GM18498 (cell line): Measurements from ENCODE around the gene RNF121.

Source experiments
- ATAC-seq: cut with Tn5 transposase; IDR thresholded peaks from one replicate; pipeline ENCODE4 v1.9.1; 2021; ENCODE audit warnings: mild to moderate bottlenecking, moderate library complexity; ENCODE audit not compliant: unreplicated experiment

RNF121 gene

GRCh38 chr11:72004515-72005346 is 75.9 kb downstream of the RNF121 start:
- ATAC-seq, result no peak

- no peak for ATAC-seq
These were observed 76.8 kb downstream of the RNF121 start for GRCh38 chr11:72005347-72006260.

- ATAC-seq, result no peak
These were observed 77.7 kb downstream of the RNF121 start for GRCh38 chr11:72006309-72007088.

- no peak for ATAC-seq
These were observed 78.2 kb downstream of the RNF121 start for GRCh38 chr11:72007089-72007476.

DNA sequence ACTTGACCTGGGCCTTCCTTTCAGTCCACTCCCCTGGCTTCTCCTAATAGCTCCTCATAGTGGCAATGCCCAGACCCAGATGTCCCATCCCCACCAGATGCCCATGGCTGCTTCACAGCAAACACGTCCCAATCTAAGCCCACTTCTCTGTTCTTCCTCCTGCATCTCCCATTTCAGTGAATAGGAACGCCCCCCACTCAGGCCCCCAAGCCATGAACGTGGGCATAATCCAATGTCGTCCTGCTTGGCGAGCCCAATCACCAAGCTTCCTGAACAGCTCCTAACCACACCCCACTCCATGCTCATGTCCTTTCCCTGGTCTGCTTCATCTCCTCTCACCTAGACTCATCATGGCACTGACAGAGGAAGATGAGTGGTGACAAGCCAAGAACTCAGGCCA is 78.7 kb downstream of the RNF121 start:
- no peak for ATAC-seq

GRCh38 chr11:72008728-72009127 is 79.9 kb downstream of the RNF121 start:
- ATAC-seq, result no peak

DNA sequence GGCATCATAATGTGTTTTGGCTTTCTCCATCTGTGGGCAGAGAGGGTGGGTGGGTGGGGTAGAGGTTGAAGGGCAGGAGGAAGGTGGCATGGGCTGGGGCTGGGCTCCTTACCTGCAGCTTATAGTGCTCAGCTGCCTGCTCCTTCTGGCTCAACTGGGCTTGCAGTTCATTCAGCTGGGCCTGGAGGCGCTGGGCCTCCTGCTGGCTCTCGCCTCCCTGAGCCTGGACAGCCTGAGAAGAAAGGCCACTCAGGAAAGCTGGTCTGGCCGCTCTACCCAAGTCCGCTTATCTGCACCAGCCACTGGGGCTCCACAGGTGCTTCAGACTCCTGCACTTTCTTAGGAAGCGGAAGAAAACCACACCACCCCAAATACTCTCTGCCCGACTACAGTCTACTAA is 80.3 kb downstream of the RNF121 start:
- ATAC-seq, result no peak

- ATAC-seq, result no peak
These were observed 81.8 kb downstream of the RNF121 start for GRCh38 chr11:72010529-72011233.

DNA sequence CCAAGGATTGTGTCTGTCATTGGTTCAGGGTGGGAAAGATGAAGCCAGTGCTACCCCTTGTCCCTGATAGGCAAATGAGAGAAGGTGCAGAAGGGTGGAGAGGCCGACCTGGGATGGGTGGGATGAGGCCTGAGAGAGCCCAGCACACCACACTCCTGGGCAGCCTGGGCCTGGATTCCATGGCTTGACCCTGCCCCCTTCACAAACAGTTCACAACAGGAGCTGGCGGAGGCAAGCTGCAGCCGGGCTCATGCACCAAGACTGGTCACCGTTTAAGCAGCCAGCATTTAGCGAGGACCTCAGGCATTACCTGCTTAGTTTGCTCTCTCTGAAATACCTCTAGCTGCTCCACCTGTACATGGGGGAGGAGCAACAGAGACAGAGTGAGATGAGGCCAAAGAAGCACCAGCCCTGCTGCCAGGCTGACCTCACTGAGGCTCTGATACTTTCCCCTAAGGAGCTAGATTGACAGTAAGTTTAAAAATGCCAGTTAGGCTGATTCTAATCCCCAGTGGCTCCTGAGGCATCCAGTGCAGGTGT is 83.3 kb downstream of the RNF121 start:
- no peak for ATAC-seq

DNA sequence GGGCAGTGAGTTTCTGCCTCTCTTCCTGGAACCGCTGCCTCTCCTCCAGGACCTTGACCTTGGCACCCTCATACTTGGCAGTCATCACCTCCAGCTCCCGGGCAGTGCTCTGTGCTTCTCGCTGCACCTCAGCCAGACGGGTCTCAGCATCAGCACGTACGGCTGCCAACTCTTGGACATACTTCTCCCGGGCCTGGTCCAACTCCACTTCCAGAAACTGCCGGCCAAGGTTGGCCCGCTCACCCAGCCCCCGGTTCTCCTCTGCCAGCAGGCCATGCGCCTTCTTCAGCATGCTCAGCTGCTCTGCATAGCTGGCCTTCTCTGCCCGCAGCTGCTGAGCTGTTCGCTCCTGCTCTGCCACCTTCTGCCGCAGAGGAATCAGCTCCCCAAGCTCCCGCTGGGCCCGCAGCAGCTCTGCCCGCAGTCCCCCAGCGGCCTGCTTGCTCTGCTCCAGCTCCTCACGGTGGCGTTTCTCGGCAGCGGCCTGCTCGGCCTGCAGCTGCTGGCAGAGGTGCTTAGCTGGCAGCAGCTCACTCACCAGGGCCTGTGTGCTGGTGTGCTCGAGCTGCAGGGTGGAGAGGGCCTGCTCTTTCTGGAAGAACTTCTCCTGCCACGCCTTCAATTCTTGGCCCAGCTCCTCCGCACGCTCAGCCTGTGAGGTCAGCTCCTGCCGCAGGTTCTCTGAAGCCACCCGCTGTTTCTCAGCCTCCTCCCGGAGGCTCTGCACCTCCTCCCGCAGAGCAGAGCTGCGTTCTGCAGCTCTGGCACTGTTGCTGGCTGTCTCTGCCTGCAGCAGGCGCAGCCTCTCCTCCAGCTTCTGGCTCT is 84.3 kb downstream of the RNF121 start:
- no peak for ATAC-seq

DNA sequence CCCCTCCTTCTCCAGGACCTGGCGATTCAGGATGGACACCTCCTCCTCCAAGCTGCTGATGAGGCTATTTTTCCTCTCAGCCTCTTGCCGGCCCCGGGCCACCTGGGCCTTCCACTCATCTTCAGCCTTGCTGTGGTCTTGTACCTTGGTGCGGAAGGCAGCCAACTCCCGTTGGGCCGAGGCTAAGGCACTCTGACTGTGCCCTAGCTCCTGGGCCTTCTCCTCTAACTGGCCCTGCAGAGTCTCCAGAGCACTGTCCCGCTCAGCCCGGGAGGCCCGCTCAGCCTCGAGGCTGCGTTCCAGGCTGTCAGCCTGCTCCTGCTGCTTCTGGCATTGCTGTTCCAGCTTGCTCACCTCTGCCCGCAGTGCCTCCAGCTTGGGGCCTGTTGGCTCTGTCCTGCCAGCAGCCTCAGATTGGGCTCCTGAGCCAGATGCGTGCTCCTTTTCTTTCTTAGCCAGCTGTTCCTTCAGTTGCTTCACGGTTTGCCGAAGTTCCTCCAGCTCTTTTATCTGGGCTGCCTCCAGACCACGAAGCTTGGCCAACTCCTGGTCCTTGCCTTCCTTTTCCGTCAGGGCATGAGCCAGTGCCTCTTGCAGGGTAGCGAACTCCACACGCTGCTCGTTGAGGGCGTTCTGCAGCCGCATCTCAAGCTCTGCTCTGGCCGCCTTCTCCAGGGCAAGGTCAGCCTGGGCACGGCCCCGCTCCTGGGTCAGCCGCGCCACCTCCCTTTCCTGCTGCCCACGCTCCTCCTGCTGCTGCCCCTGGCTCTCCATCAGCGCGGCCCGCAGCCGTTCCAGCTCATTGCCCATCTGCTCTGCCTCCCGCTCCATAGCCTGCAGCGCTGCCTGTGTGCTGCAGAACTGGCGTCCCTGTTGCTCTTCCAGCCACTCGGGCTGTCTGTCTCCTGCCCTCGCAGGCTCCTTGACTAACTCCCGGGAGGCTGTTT is 85.2 kb downstream of the RNF121 start:
- ATAC-seq, result no peak

GRCh38 chr11:72014761-72015320 is 86.0 kb downstream of the RNF121 start:
- ATAC-seq, result no peak

GRCh38 chr11:72015511-72016061 is 86.7 kb downstream of the RNF121 start:
- no peak for ATAC-seq

DNA sequence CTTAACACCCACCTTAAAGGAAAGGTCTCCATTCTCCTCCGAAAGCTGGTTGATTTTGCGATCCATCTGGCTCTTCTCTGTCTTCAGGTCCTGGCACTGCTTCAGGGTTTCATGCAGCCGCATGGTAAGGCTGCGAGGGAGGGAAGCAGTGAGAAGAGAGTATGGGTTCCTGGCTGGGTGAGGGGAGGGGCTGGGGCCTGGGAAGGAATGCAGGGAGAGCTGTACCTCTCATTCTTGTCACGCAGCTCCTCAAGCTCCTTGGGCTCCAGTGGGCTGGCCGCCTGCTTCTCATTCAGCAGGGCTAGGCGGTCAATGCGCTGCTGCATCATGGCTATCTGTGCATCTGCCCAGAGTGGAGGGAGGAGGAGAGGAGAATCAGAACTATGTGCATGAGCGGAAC is 89.3 kb downstream of the RNF121 start:
- ATAC-seq, result no peak

DNA sequence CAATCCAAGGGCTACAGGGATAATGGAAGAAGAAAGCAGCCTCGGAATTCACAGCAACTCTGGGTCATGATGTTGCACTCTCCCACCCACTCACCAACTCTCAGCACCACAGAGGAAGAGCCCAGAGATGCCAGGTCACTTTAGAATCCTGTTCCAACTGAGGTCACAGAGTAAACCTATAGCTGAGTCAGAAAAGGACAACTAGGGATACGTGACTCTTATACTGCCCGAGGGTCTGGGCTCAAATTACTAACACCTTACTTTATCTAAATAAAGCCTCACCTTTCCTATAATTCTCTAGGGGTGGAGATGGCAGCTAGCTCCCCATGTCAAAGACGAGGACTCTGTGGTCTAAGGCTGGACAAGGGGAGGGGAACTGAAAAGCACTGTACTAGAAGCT is 94.5 kb downstream of the RNF121 start:
- no peak for ATAC-seq

DNA sequence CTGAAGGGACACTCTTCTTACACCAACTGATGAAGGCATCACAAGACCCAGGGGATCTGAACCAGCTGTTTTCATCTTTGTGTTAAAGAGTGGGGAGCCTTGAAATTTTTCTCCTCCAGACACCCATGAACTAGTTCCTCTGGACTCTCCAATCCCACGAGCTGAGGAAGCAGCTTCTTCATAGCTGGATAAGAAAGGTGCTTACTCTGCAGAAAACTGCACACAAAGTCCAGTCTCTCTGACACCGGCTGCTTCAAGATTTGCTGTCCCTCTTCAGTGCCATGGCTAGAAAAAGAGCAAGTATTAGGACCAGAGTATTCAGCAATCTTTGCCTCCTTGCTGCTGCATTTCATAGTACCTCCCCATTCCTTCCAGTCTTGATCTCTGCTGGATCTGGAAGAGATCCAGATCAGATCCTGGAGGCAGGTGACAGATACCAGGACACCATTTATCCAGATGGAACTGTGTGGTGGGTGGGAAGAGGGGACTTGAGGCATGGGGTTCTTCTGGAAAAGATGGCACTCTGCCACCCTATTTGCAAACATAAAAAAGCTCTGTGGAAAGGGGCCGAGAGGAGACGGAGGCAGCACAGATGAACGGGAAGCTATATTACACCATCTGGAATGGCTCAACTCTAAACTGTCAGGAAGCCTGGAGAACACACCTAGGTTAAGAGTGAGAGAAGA is 95.4 kb downstream of the RNF121 start:
- ATAC-seq, result no peak

- no peak for ATAC-seq
These were observed 97.2 kb downstream of the RNF121 start for GRCh38 chr11:72026090-72026489.
